GM18526 (cell line): ENCODE results near the gene RABIF.

Experiments
- POLR2A ChIP-seq: IDR thresholded peaks from 3 replicates; pipeline ENCODE4 v1.6.1; 2011; ENCODE audit not compliant: insufficient read length; ENCODE audit errors: extremely low read depth

The RABIF gene

DNA sequence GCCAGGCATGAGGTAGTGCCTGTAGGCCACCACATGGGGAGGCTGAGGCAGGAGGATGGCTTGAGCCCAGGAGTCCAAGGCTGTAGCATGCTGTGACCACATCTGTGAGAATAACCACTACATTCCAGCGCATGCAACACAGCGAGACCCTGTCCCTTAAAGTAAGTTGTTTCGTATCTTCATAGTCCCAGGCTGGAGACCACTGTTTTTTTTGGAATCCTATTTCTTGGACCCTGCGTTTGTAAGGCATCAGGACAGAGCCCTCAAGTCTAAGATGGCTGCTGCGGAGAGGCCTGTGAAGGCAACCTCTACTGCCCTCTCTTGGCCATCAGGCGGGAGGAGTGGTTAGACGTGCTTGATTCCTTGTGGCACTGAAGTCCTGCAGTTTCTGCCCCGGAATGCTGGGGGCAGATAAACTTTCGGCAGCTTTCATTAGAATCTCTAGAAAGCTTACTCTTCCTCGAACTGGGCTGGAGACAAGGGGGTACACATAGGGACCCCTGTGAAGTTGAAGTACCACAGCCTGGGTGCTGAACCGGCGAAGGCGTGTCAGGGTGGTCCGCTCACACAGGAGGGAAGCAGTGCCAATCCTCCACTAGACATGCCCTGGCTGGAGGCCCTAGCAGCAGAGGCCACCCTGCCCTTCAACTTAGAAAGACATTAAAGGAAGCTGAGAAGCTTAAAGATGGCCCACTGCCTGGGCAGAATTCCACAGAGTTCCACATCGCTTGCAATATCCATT, 36.6 kb downstream of the RABIF start:
- no peak for TF ChIP-seq POLR2A

DNA sequence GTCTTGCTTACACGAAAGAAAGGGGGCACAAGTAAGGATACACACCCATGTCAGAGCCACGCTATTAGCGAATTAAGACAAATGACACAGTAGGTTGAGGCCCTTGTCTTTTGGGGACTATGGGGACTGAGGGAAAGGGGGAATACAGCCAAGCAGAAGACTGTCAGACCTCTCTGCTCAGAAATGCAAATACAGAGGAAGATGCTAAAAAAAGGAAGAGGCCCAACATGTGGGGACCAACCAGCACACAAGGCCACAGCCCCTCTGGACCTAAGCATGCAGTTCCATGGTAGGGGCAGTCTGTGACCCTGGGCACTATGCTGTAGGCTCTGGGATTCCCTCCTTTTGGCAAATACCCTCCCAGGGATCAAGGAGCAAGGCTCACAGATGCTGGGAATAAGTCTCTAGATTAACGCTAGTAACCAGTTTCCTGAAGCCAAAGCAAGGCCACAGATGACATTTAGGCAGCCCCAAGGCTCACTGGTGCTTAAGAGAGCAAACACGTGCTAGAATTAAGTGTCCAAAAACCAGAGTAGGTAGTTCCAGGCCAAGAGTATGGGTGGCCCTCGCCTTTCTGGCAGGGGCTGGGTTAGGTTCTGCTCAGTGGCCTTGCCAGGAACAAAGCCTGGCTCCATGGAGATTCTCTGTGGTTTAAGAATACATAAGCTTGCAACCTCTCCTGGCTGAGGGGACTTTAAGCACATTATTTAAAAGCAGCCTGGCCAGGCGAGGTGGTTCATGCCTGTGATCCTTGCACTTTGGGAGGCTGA, 38.2 kb downstream of the RABIF start:
- TF ChIP-seq POLR2A: no peak

DNA sequence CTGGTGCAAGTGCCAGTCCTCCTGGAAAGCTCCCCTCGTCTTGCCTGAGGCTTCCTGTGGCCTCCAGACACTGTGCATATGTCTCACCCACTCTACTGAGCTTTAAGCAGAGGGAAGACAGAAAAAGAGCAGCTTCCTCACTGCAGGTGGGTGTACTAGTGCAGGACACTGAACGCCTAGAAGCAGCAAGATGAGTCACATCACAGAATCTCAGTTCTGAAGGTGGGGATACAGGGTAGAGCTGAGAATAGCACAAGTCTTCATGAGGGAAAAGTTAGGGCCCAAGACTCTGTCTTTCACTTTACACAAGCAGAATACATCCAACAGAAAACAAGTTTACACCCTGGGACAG, 40.8 kb downstream of the RABIF start:
- no peak for TF ChIP-seq POLR2A

DNA sequence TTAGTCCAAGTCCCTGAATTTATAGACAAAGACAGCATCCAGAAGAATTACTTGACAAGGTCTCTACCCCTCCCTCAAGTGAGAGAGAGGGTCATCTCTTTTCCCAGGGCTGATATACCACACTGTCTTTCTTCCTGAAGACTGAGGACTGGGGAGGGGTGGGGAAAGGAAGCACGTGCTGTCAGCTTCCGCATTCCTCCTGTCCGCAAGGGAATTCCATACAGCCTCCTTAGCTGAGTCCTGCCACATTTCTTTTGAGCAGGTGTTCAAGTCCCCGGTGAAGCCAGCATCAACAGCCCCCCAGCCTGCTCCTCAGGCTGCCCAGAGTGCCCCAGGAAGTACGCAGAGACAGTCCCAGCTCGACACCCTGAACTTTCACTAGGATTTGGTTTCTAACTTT, 44.0 kb downstream of the RABIF start:
- no peak for TF ChIP-seq POLR2A

DNA sequence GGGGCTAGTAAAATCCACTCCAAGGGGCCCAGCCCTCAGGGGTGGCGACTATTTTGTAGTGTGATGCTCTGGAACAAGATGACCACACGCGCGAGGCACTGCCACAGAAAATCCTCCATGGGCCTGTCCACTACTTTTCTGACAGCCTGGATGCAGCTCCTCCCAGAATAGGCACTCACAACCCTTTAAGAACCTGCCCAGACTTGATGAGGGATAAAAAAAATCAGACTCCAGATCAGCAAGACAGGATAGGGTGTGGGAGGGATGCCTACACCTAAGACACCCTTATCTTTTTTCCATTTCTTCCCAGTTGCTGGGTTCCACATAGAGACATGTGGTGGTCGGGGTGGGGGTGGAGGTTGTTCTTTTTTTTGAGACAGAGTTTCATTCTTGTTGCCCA, 44.7 kb downstream of the RABIF start:
- no peak for TF ChIP-seq POLR2A

DNA sequence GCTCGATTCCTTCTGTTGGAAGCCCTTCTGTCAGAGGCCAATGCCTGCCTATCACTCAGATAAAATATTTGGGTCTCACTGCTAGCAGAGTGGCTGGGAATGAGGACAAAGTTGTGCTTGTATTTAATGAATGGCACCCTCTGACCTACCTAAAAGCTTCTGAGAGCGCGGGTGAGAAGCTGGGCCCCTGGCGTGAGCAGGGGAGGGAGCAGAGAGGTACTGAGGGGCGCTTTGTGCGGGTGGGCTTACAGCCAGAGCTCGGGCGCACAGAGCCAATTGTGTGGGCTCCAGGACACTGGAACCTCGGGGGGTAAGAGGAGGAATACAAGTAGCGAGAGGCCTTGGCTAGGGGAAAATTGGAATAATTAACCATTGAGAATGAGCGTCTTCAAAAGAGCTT, 45.9 kb downstream of the RABIF start:
- no peak for TF ChIP-seq POLR2A

DNA sequence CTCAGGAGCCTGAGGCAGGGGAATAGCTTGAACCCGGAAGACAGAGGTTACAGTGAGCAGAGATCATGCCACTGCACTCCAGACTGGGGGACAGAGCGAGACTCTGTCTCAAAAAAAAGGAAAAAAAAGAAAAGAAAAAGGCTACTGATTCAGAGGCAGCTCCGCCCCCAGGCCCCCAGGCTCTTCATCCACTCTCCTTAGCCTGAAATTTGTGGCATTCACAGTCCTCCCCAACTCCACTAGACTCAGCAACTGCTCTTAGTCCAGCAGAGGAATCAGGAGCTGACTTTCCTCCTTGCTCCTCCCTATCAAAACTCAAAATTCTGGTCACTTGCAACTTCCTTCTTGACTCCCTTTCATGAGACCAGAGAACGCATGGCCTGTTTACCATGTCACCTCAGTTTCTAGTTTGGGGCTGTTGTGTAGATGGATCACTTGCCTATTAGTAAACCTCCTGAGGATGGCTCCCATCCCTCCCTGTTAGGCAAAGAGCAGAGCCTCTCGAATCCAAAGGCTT, 51.1 kb downstream of the RABIF start:
- TF ChIP-seq POLR2A: no peak

DNA sequence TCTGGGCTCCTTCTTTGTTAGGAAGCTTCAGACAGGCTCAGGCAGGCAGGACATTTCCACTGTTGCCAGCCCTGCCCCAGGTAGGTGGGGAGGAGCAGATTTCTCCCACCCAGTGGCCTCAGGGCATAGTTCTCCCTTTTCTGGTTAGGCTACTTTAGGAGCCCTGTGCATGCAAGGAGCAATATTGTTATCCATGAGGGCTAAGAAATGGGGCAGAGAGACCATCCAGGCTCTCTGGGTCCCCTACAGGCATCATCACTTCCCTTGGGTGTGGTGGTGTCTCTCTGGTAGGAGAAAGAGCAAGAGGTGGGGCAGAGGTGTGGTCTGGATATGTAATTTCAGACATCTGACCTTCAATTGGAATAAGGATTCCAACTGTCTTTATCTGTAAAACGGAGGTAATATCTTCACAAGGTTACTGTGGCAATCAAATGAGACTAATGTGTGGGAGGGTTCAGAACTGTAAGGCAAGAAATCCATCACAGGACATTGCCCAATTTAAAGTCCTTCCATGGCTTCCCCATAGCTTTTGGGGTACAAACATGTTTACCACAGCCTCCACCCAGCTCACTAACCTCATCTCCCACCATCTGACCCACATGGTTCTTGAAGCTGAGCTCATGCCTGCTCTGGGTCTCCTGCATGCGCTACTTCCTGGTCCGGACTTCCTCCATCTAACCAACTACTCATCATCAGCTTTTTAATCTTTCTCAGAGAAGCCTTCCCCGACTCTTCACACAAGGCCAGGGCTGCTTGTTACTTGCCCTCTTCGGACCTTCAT, 52.1 kb downstream of the RABIF start:
- no peak for TF ChIP-seq POLR2A

DNA sequence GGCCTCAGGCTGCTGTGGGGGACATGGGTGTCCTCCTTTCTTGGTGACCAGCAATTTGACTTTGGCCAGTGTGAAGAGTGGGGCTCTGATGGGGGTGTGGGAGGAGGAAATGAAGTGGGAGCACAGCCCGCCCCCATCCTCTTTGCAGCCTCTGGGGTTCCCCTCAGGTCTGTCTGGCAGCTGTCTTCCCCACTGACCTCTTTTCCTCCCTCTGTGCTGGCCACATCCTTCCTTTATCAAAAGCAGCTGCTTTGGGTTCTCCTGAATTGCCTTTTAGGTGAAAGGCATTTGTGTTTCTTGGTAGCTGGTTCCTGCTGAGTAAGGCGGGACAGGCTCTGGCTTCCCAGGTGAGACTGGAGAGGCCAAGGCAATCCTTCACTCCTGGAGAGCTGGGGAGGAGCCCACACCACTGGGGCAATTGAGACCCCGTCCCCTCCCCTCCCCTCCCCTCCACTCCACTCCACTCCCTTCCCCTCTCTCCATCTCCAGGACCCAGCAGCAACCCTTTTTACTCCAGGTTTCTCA, 53.3 kb downstream of the RABIF start:
- TF ChIP-seq POLR2A: no peak

DNA sequence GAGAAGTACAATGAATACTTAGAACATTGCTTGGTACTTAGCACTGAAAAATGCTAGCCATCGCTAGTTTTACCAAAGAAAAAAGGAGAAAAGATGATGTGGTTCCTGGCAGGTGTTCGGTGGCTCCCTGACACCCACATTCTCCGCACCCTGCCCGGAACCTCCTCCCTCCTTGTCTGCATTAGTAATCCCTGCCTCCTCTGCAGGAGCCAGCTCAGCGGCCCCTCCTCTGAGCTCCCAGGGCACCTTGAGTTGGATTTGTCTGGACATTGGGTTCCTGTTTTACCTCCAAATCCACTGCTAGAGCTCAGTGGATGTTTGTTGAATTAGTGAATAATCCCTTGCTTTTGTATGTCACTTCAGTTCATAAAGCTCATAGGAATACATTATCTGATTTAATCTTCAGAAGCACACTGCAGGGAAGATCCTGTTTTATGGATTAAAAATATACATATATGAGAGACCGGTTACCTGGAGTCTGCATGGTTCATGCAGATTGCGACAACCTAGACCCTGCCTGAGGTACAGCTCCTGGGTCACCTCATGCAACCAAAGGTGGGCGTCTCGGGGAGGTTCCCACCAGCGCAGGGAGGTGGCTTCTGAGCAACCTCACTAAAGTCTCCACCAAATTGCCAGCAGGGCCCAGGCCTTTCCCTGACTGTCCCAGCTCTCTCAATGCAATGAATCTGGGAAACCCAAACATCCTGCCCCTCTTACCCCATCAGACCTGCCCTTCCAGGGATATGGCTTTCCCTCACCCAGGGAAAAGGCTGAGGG, 54.0 kb downstream of the RABIF start:
- TF ChIP-seq POLR2A: no peak

DNA sequence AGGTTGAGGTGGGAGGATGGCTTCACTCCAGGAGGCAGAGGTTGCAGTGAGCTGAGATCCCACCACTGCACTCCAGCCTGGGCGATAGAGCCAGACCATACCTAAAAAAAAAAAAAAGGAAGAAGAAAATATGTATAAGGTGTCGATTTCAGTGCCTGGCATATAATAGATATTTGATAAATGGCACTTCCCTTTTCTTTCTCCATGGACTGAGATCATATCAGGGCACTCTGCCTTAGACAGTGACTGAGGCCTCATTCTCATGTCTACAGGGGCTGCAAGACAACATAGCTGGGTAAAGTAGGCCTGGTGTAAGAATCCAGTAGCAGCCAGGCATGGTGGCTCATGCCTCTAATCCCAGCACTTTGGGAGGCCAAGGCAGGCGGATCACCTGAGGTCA, 57.0 kb downstream of the RABIF start:
- no peak for TF ChIP-seq POLR2A
